GM18498 (cell line): ENCODE results near the gene VASH1.

Experiments used
- ATAC-seq: cut with Tn5 transposase; IDR thresholded peaks from one replicate; pipeline ENCODE4 v1.9.1; 2021; ENCODE audit warnings: mild to moderate bottlenecking, moderate library complexity; ENCODE audit not compliant: unreplicated experiment

Gene VASH1

GRCh38 chr14:76827696-76828296, 66.5 kb downstream of the VASH1 start:
- no peak for ATAC-seq

GRCh38 chr14:76828339-76829012, 67.2 kb downstream of the VASH1 start:
- no peak for ATAC-seq

- no peak for ATAC-seq
Measured at GRCh38 chr14:76829013-76829365, 67.7 kb downstream of the VASH1 start.

- no peak for ATAC-seq
Measured at GRCh38 chr14:76829650-76830421, 68.6 kb downstream of the VASH1 start.

- no peak for ATAC-seq
Measured at GRCh38 chr14:76830556-76830955, 69.3 kb downstream of the VASH1 start.

- ATAC-seq: no peak
Measured at GRCh38 chr14:76832503-76832988, 71.3 kb downstream of the VASH1 start.
